HG03039 (cell line): ENCODE measurements around the gene TNFSF11.
"Not testable (repeated sequence)": the region's sequence is repeated elsewhere in the genome, so short reads cannot be mapped to it uniquely, and the experiment has no call there.

Source experiments
- ATAC-seq: cut with Tn5 transposase; IDR thresholded peaks from one replicate; pipeline ENCODE4 v1.9.1; 2021; ENCODE audit warnings: mild to moderate bottlenecking, moderate library complexity; ENCODE audit not compliant: unreplicated experiment

Gene TNFSF11

DNA sequence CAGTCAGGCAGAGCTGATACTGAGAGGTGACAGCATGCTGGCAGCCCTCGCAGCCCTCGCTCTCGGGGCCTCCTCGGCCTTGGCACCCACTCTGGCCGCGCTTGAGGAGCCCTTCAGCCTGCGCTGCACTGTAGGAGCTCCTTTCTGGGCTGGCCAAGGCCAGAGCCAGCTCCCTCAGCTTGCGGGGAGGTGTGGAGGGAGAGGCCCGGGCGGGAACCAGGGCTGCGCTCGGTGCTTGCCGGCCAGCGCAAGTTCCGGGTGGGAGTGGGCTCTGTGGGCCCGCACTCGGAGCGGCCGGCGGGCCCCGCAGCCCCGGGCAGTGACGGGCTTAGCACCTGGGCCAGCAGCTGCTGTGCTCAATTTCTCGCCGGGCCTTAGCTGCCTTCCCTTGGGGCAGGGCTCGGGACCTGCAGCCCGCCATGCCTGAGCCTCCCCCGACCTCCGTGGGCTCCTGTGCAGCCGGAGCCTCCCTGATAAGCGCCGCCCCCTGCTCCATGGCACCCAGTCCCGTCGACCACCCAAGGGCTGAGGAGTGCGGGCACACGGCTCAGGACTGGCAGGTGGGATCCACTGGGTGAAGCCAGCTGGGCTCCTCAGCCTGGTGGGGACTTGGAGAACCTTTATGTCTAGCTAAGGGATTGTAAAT is 14.3 kb upstream of the TNFSF11 start:
- not testable (repeated sequence) for ATAC-seq

- not testable (repeated sequence) for ATAC-seq
Measured at GRCh38 chr13:42560320-42560719, 13.6 kb upstream of the TNFSF11 start.

DNA sequence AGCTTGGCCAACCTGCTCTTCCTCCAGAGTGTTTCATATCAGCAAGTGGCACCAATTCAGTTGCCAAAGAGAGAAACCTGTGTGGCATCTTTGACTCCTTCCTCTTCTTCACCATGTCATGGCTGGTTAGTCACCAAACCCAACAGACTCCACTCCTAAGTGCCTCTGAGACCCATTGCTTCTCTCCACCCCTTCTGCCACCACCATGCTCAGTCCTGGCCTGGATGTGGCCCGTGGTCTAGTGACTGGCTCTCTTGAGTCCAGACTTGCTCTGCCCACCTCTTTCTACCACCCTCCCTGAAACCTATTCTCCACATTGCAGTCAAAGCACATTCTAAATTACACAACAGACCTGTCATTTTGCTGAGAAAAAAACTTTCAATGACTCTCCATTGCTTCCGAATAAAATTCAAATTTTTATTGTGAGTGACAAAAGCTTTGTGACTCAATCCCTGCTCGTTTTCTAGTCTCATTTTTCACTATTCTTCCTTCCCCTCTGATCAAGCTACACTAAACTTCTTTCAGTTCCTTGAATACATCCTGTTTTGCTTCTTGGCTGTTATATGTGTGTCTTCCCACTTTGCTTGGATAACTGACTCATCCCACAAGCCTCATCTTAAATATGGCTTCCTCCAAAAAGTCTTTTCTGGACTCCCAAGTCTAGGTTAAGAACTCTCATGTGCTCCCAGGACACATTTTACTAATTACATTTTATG is 12.0 kb upstream of the TNFSF11 start:
- no peak for ATAC-seq

GRCh38 chr13:42567906-42568305 is 6.0 kb upstream of the TNFSF11 start:
- no peak for ATAC-seq

DNA sequence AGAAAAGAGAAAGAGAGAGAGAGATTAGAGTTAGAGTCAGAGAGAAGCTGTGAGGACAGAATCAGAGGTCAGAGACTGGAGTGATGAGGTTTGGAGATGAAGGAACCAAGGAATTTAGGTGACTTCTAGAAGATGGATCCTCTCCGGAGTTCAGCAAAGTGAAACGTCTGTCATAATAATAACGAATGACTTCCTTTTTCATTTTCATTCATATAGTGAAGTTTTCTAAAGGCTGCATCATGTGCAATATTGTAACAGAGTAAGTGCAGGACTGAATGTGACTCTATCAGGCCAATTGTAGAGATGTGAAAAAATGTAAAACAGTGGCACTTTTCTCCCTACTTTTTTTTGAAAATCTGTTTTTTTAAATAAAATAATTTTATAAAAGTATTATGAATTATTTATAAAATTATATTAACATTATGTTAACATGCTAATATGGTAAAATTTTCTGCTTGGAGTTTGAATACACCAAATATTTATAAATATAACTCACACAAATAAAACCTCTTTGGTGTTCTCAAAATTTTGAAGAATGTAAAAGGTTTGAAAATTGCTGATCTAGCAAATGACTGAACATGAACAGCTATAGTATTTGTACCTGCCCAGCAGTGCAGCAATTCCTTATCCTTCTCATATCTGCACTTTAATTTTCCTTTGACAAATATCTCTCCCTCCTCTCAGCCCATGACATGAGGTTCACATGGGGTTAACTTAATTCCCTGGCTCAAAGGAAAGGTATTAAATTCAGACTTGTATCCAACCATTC is 4.2 kb upstream of the TNFSF11 start:
- no peak for ATAC-seq

DNA sequence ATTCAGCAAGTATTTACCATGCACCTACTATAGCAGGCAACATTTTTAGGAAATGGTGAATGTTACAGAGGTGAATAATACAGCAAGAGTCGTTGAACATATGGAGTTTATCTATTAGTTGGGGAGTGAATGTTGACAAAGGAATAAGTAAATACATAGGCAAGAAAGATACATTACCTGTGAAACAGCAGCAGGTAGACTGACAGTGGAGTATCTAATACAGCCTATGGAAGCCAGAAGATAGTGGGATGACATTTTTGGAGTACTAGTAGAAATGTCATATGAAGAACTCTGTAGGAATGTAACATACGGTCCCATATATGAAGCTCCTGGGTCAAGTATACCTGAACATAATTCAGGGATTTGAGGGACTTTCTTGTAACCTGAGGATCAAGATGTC is 2.1 kb upstream of the TNFSF11 start:
- ATAC-seq: no peak

- peak; percentile 62 for ATAC-seq
Measured at GRCh38 chr13:42574435-42575311, 721 bp downstream of the TNFSF11 start.

DNA sequence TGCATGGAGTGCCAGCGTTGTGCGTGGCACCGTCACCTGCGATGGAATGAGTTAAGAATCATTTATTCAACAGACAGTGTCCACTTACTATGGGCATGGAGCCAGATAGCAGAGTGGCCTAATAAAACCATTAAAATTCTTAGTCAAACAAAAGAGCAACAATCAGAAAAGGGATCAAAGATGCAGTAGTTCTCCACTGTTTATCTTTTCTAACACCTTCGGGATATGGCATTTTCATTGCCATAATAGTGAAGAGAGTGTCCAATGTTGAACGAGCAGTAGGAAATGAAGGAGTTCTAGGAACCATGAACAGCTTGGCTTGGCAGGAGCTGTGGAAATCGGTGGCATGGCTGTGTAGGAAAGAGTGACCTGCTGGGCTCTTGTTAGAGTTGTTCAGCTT is 2.0 kb downstream of the TNFSF11 start:
- no peak for ATAC-seq

DNA sequence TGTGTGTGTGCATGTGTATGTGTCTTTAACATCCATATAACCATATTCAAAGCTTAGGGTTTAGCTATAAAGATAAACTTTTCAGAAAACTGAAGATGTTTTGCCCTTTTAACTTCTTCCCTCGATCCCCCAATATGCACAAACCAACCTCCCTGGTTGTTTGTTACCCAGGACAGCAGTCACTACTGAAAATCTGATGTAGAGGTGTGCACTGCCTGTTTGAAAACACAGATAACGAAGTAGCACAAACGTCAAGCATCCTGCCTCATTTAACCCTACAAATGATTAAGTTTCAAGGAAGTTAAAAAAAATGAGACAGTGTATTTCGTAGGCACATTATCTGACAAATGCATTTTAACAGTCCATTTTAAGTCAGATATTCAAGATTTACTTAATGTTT is 3.6 kb downstream of the TNFSF11 start:
- no peak for ATAC-seq

DNA sequence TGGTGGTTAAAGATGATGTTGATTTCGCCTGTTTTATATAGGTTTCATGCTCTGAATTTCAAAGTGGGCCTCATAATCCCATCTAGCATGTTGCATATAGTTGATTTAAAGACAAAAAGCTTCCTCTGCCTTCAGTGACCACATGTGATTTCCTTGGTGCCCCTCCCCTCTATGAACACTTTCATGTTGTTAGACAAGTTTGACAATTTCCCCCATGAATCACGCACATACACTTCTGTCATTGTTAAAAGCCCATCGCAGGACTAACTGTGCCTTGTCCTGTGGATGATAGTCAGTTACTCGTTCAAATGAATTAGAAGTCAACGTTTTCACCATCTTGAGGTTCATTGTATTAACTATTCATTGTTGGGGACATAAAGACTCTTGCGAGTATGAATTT is 6.7 kb downstream of the TNFSF11 start:
- ATAC-seq: no peak

DNA sequence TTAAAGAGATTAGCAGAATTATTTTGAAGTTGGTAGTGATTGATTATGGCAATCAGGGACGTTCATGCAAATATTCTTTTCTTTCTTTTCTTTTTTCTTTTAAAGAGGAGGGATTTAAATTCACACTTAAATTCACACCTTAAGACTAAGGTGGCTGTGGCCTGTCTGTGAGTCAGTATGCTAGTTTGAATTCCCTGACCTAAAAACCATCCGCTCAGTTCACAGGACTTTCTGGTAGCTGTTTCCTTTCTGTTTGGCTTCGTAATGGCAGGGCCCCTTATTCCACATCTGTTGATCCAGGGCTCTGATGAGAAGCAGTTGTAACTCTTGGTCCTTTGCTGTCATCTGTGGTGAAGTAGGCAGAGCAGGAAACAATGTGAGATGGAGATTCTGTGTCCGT is 7.5 kb downstream of the TNFSF11 start:
- no peak for ATAC-seq

- ATAC-seq: no peak
Measured at GRCh38 chr13:42591602-42592001, 17.6 kb downstream of the TNFSF11 start.

GRCh38 chr13:42592915-42593900 is 19.3 kb downstream of the TNFSF11 start:
- ATAC-seq: no peak

DNA sequence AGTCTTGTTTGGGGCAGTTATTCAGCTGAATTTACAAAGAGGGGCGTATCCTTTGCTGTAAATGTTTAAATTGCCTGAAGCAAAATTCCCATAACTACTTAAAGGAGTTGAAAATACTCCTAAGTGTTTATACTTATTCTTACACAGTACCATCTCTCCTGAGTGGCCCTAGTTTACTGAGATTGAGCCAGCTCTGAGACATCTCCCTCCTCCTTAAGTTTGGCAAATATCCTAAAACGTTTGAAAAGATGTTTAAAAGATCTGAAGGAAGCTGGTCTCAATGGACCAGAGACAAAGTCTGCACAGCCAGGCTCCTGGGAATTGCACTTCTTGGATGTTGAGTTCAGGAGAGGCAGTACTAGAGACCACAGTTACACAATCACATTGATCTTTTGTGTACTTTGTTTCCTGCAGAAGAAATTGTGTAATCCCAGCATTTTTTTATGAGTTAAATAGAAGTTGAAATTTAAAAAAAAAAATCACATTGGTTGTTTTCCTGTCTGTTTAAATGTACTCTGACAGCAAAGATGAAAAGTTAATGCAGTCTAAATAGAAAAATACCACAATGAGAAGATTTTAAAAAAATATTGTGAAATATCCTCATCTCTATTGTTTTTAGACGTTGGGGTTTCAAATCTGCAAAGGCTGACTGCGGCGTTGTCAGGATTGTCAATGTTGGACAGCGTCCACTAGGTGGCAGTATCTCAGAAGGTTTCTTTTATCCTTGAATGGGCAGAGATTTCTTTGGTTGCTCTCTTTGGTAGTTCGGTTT is 20.7 kb downstream of the TNFSF11 start:
- no peak for ATAC-seq

DNA sequence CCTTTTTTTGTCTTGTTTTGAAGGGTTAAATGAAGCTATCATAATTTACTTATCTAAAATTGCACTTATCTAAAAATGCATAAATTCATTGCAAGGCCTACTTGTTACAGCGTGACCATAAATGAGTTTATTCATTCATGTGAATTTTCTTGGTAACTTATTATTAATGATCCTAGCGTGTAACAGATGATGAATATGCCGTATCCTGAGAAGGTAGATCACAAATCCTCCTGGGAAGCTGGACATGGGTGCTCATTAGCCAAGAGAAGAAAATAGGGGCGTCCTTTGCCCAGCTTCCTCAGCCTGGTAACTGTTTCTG is 21.3 kb downstream of the TNFSF11 start:
- ATAC-seq: no peak

- ATAC-seq: no peak
Measured at GRCh38 chr13:42597505-42597904, 23.6 kb downstream of the TNFSF11 start.

DNA sequence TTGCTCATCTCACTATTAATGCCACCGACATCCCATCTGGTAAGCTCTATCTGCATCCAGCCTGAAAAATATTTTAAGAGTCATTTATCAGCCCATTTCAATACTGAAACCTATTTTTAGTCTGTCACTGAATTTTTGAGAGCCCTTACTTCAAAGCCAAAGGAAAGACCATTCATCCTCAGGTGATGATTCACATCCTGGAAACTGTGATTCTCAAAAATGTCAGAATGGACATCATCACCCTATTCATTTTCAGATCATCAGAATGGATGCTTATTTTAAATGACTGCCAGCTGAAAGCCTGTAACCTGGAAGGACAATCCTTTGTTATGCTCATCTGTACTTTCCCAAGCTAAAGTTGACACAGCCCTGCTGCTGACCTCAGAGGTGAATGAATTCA is 27.0 kb downstream of the TNFSF11 start:
- ATAC-seq: no peak

- no peak for ATAC-seq
Measured at GRCh38 chr13:42602906-42603305, 29.0 kb downstream of the TNFSF11 start.

DNA sequence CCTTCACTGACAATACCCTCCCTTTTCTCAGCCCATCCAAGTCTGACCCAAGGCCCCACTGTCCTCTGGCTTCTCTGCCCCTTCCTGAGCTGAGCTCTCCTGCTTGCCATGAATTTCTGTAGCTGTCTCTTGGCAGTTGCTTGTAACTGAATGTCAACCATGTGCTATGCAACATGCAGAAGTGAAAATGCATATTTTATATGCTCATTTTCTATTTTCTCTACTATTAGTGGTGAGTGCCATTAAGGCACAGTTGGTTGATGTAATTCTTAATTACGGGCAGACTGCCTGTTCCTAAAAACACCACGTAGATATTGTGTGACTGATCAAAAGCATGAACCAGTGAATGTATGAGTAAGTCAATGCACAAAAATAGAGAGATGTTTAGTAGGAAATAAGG is 29.6 kb downstream of the TNFSF11 start:
- ATAC-seq: no peak
